ENCODE data around the gene SNX15.
"Not testable (repeated sequence)": the region's sequence is repeated elsewhere in the genome, so short reads cannot be mapped to it uniquely, and the experiment has no call there.

Gene SNX15, protein sequence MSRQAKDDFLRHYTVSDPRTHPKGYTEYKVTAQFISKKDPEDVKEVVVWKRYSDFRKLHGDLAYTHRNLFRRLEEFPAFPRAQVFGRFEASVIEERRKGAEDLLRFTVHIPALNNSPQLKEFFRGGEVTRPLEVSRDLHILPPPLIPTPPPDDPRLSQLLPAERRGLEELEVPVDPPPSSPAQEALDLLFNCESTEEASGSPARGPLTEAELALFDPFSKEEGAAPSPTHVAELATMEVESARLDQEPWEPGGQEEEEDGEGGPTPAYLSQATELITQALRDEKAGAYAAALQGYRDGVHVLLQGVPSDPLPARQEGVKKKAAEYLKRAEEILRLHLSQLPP

DNA sequence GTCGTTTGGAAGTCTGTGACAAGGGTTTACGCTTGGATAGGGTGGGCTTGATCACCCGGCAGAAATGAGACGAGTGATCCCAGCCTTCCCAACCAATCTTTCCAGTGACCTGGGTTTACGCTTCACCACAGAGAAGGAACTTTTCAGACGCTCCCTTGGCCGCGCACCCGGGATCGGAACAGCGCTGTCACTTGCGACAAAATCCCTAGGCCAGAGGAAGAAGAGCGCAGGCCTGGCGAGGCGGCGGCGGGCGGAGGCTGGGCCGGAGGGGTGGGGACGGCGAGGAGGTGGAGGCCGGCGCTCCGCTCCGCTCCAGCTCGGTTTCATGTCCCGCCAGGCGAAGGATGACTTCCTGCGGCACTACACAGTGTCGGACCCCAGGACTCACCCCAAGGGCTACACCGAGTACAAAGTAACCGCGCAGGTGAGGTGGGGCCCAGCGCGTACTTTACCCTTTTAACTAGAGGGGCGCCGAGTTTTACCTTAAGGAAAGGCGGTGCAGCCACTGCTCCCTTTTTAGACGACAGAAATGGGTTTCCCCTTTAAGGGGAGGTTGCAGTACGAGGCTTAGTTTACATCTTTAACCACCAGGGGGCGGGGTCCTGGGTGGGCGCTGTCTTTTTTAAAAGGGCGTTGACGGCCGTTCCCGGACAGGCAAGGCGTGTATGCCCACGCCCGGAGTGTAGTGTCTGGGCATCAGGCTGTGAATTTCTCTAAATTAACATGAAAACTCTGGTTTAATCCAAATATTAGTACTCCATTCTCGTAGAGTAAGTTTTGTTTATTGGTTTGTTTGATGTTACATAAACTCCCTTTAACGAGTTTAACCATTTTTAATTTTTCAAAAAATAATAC, at the start of gene SNX15:
Gene SNX15, plus strand, starts transcription at position 227 of the 855 bp plus-strand sequence. Its CDS starts 99 bp downstream, at position 326.
- peak; percentile 86 for DNase-seq

DNA sequence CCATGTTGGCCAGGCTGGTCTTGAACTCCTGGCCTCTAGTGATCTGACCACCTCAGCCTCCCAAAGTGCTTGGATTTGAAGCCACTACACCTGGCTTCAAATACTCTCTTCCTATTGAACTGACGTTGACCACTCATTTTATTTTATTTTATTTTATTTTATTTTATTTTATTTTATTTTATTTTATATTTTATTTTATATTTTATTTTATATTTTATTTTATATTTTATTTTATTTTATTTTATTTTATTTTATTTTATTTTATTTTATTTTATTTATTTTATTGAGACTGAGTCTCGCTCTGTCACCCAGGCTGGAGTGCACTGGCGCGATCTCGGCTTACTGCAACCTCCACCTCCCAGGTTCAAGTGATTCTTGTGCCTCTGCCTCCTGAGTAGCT, 43.9 kb upstream of the SNX15 start:
- DNase-seq: not testable (repeated sequence)

DNA sequence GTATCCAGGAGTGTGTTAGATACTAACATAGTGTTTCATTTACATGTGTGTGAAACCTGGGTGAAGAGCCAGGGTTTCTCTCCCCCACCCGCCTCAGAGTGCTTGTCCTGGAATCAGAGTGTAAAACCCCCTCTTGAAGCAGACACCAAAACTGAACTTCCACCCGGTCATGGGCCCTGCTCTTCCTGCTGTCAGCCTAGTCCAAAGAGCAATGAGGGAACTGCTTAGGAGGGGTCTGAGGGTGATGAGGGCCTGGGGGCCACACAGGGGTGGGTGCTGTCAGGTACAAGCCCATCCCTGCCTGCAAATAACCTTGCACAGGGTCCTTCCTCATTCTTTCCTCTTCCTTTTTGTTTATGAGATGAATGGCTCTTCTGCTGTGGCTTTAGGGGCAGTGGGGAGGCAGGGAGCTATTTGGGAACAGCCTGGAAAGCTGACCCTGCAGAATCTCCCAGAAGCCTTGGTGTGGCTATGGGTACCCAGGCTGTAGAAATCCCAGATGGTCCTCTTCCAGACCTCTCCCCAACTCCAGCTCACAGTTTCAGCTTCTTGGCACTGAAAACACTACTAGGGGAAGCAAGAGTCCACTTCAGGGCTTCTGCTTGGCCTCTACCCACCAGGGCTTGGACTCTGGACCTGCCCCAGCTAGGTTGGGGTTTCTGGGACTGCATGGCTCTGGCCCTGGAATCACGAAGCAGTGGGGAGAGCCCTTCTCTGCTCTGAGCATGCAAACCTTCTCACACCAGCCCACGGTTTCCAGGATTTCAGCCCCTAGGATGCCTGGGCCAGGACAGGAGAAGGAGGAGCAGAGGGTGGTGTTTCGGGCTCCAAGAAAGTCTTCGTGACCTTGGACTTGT, 39.0 kb upstream of the SNX15 start:
- DNase-seq: no peak

DNA sequence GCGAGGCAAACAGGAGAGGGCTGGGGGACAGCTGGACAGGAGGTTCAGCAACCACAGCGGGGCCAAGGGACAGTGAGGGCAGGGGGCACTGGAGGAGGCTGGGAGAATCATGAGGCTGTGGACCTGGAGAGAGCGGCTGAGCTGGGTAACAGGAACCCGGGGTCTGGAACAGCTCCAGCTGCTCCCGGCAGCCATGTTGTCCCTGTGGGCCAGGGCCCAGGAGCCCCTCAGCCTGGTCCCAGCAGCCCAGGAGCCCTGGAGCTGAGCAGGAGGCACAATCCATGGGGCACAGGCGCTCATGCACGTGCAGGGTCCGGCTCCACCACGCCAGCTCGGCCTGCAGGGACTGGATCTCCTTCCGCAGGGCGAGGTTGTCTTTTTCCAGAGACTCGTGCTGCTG, 37.8 kb upstream of the SNX15 start:
- DNase-seq: no peak

DNA sequence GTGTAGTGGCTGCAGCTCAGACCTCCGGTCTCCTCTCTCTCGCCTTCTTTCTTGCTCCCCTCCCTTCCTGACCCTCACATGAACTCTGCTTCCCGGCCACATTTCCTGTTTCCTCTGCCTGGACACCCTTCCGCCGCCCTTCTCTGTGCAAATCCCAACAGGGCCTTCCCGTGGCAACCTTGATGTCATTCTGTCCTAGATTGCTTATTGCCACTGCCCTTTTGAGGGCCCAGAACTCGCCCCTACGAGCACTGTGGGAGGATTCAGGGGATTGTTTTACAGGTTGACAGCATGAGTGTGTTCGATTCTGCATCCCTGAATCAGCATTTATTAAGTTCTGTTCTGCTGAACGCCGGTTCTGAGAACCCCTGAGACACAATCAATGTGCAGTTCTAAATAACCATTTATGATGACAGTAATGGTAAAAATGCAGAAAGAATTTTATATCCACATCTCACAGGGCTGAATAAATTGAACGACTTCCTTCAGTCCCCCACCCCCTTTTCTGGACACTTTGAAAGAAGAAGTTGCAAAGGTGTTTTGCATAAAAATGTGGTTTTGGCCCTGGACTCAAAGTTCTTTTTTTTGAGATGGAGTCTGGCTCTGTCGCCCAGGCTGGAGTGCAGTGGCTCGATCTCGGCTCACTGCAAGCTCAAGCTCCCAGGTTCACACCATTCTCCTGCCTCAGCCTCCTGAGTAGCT, 36.9 kb upstream of the SNX15 start:
- no peak for DNase-seq

DNA sequence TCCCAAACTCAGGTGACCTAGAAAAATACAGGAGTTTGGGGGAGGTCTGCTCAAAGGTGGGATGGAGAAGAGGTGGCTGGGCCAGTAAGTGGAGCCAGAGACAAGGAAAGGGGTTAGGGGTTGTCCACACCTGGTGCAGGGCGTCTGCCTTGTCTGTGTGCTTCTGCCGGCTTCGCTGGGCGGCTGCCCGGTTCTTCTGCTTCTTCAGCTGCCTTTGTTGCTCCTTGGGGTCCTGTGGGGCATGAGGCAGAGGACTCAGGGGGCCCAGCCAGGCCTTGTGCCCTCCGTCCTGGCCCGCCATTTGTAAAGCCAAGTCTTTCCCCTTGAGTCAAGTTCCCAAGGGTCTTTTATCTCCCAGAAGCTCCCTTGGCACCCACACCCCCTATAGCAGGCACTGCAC, 32.9 kb upstream of the SNX15 start:
- no peak for DNase-seq

DNA sequence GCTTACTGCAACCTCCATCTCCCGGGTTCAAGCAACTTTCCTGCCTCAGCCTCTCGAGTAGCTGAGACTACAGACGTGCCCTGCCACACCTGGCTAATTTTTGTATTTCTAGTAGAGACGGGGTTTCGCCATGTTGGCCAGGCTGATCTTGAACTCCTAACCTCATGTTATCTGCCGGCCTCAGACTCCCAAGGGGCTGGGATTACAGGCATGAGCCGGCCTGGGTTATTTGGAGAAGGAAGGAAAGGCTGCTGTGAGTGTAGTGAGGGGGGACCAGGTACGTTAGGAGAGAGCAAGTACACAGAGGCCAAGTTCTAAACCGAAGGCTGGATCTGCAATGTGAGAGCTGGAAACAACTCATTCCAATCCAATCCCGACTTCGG, 30.9 kb upstream of the SNX15 start:
- no peak for DNase-seq

DNA sequence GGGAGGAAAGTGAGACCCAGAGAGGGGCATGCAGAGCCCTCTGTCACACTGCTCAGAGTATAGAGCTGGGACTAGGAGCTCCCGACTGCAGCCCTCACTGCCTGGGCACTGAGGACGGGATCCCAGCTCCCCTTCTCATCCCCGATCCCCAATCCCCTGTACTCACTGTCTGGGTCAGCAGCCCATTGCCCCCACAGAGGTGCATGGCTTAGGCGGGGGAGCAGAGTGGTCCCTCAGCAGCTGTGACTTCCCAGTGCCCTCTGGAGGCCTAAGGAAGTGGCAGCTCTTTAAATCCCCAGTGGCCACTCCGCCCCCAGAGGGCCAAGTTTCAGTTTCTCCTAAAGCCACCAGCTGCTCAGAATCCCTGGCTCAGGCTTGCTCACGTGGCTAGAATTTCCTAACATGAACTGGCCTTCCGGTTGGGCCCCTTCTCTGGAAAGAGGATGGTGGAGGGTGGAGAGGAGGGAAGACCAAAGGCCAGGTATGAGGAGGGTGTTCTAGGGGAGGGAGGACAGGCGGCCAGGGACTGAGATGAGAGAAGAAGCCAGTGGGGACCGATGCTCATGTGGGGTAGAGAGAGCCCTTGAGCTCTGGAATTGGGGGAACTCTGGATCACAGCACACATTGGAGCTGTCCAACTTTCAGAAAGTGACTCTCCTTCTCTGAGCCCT, 30.4 kb upstream of the SNX15 start, which contains the start of gene BATF2:
Gene BATF2, minus strand, starts transcription at position 262 of the 671 bp plus-strand sequence. Its CDS starts 57 bp downstream, at position 205.
- DNase-seq: no peak

DNA sequence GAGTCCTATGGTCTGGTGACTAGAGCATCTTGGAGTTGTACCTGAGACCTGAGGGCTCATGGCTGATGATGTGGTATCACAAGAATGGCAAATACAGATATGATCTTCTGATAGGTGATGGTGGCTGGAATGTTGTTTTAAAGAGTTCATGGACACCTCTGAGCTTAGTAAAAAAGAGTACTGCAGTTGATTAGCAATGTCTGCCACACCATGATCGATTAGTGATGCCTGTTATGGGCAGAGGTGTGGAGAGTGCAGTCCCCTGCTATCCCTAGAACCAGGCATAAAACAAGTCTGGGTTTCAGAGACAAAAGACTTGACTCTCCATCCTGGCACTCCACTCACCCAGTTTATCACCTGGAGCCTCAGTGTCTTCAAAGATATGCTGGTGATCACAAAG, 29.1 kb upstream of the SNX15 start:
- DNase-seq: no peak

DNA sequence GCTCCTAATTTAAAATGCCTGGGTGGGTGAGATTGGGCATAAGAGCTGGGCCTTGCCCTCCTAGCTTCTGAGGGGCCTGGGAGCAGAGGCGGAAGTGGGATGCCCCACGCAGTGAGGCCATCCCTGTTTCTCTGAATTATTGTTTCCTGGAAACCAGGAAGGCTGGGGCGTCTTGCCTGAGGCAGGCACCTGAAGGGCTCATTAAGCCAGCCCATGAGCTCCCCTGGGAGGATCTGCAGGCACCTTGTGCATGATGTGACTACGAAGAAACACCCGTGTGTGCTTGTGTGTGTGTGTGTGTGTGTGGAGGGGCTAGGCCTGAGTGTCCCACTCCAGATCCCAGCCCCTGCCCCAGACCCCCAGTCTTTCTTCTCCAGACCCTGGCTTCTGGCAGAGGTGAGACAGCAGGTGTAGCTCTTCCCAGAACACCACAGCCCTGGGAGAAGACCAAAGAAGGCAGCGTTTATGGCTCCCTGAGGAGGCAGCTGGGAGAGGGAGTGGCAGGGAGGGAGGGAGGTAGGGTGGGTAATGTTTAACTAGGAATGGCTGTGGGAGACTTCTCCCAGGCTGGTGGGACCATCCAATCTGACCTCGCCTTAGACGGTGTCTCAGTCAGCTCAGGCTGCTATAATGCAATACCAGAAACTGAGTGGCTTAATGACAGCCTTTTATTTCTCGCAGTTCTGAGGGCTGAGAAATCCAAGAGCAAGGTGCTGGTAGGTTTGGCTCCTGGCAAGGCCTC, 28.4 kb upstream of the SNX15 start:
- no peak for DNase-seq

DNA sequence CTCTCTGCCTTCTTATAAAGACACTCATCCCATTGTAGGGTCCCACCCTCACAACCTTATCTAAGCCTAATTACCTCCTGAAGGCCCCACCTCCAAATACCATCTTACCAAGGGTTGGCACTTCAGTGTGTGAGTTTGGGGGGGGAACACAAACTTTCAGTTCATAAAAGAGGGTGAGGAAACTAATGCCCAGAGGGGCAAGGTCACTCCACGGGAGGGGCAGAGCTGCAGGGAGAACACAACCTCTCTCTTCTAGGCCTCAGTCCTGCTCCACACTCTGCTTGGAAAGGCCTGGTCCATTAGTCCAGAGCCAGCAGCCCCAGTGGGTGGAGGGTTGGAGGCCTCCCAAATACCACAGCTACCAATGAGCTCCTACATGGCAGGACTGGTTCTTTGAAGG, 27.8 kb upstream of the SNX15 start:
- DNase-seq: no peak

DNA sequence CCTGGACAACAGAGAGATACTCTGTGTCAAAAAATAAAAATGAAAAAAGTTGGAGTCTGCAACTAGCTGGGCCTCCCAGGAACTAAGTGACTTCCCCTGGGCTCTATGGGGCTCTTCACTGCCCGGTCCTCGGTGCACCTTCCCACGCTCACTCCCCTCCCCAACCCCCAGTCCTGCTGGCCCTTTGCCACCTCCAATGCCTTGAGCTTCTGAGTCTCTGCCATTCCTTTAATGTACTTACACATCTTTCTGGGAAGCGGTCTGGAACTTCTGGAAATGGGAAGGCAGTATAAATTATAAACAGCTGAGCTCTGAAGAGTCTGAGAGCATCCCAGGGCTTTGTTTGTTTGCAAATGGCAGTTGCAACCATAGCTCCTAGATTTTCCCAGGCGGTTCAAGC, 24.5 kb upstream of the SNX15 start:
- DNase-seq: no peak

DNA sequence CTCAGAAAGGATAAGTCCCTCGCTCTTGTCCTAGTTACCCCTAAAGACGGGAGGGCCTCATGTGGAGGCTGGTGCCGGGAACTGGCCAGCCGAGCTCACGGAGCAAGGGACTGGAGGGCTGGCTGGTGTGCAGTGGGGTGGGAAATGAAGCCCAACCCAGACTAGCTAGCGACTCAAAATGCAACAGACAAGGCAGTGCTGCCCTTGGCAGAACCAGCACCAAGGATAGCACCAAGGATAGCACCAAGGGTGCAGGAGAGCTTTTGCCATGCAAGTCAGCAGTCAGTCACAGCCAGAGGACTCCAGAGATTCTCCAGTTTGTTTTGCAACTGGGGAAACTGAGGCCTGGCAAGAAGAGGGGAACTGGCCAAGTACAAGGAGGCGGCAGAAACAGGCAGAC, 24.0 kb upstream of the SNX15 start:
- no peak for DNase-seq

DNA sequence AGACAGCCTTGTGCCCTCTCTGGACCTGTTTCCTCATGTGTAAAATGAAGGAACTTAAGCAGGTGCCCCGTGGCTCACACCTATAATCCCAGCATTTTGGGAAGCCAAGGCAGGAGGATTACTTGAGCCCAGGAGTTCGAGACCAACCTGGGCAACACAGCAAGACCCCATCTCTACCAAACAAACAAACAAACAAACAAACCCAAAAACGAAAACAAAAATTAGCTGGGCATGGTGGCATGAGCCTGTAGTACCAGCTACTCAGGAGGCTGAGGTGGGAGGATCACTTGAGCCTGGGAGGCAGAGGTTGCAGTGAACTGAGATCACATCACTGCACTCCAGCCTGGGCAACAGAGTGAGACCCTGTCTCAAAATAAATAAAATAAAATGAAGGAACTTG, 23.3 kb upstream of the SNX15 start:
- DNase-seq: not testable (repeated sequence)

DNA sequence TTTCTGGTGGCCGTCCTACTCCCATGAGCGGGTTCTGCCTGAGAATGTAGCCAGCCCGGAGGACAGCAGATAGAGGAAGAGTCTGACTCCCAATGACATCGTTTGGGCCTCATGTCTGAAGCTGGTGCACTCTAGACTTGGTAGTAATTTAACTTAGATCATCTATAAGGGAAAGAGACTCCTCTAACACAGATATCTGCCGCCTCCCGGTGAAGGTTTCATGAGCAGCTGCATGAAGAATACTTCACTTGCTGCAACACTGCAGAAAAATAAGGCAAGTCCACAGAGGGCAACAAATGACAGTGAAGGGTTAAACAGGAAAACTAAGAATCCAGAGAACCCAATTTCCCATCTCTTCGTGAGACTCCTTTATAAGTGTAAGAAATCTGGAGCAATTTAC, 19.2 kb upstream of the SNX15 start:
- DNase-seq: no peak

DNA sequence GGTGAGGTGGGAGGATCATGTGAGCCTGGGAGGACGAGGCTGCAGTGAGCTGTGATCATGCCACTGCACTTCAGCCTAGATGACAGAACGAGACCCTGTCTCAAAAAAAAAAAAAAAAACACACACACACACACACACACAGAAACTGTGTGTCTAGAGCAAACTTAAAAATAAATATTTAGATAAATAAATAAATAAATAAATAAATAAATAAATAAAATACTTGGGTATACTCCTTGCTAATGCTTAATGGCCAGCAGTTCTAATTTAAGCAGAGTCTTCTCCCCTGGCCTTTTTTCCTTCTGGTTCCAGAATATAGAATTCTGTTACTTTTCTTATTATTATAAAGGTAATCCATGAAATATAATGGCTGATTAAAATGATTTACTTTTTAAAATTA, 18.4 kb upstream of the SNX15 start:
- no peak for DNase-seq

DNA sequence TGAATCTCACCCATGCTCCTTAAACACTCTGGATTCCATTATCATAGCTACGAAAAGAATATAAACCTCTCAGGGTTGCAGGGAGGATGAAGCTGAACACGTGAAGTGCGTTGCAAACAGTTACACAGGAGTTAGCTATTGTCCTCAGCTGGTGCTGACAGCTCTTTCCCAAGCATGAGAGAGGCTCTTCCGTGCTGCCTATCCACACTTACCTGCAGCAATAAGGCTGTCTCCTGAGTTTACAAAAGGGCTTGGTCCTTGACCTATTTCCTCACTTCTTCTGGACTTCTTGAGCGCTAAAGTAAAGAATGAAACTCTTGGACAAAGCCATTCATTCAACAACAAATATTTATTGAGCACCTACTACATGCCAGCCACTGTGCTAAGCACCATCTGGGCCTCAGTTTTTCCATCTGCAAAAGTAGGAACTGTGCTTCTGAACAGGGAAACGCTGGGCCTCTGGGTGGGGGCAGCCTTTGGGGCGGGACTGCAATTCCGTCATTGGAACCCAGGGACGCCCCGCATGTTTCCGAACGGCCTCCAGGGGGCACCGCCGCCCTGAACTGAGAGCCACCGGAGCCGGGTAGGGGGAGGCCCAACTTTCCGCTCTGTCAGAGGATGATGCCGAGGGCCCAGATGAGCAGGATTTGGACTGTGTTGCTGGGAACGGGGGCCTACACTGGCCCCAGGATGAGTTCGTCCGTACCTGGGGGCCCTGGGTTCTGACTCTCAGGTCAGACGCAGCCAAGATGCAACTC, 13.9 kb upstream of the SNX15 start:
- peak; percentile 88 for DNase-seq

DNA sequence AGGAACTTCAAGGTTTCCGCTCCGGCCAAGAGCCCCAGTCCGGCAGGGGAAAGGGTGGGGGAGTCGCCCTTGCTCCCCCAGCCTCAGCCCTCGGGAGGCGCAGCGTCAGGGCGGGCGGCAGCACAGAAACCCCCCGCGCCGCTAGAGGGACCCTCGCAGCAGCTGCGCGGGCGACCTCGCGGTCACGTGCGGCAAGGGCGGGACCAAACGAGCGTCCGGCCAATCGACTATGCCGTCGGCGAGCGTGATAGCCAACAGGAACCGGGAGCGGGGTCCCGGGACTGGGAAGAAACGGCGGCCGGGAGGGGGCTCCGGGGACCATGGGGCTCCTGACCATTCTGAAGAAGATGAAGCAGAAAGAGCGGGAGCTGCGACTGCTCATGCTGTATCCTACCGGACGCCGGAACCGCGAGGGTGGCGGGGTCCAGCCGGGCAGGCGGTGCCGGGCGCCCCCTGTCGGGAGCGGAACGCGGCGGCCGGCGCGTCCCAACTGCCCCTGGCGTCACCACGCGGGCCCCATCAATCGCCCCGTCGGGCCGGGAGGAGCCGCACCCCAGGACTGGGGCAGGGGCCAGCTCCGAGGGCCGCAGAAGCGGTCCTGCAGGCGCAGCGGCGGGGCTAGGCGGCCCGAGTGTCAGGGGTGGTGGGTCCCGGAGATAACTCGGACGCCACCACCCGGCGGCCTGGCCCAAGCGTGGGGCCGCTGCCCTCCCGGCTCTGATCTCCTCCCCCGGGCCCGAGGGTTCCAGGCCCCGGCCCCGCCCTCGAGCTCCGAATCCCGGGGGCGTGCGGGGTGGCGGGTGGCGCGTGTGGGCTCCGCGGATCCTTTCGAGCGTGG, 13.1 kb upstream of the SNX15 start, which contains the start of gene ARL2:
Gene ARL2, plus strand, starts transcription at position 273 of the 838 bp plus-strand sequence. Its CDS starts 48 bp downstream, at position 321.
- DNase-seq: peak; percentile 83

DNA sequence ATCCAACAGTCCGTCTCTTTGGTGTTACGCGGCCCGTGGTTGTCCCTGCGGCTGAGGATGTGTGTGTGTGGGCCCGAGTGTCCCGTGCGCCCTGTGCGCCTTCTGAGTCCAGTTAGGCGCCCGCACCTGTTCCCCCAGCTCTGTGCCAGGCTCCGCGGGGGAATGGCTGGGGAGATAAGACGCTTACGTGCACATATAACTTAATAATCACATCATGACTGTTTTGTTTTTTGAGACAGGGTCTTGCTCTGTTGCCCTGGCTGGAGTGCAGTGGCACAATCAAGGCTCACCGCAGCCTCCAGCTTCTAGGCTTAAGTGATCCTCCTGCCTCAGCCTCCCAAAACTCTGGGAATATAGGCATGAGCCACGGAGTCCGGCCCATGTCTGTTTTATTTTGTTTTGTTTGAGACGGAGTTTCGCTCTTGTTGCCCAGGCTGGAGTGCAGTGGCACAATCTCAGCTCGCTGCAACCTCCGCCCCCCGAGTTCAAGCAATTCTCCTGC, 12.5 kb upstream of the SNX15 start:
- DNase-seq: no peak

Data from stimulated activated naive CD4-positive, alpha-beta T cell treated with Interleukin-2 at 50 U/mL for 16 hours (primary cell).